CD4-positive, alpha-beta memory T cell (primary cell): ENCODE data around the gene KLHL10. TPM values are rescaled to one million over a fixed set of nuclear protein-coding genes. Genes with fewer than 3 reads are reported as not detected.

Experiments used
- CTCF ChIA-PET: fragments of 350-600 bp; sonication (Branson Sonifier 250); formaldehyde crosslinking; loops from one replicate; lab custom pipeline; 2021; ENCODE audit warnings: inconsistent platforms; ENCODE audit not compliant: partially characterized antibody; lab: Charles Lee
- POLR2A ChIA-PET: fragments of 350-600 bp; sonication (Branson Sonifier 250); formaldehyde crosslinking; loops from one replicate; lab custom pipeline; 2021; ENCODE audit not compliant: partially characterized antibody; lab: Charles Lee
- DNase-seq, 5 donors: peaks; one replicate each; pipeline versions ENCODE4 v3.0.0 to v3.0.0-alpha.2; 2020 to 2022; ENCODE audit warnings: mixed read lengths in 1 of 5
- H3K27ac ChIP-seq: one replicate; pipeline ENCODE4 v1.7.0; 2013; ENCODE audit warnings: low read depth, low read length
- H3K27me3 ChIP-seq: 2 replicates; pipeline ENCODE4 v1.7.0; 2013; ENCODE audit warnings: mild to moderate bottlenecking, low read length, moderate library complexity; ENCODE audit not compliant: insufficient read depth
- H3K36me3 ChIP-seq: 2 replicates; pipeline ENCODE4 v1.7.0; 2013; ENCODE audit warnings: mild to moderate bottlenecking, low read length, moderate library complexity; ENCODE audit not compliant: insufficient read depth
- H3K4me1 ChIP-seq: 2 replicates; pipeline ENCODE4 v1.7.0; 2013; ENCODE audit warnings: mild to moderate bottlenecking, low read length, moderate library complexity; ENCODE audit not compliant: insufficient read depth
- H3K4me3 ChIP-seq, 2 donors: one replicate each; pipeline ENCODE4 v1.7.0; 2013; ENCODE audit warnings: low read length in 2 of 2, mild to moderate bottlenecking in 1 of 2
- H3K9me3 ChIP-seq, 2 donors: one replicate each; pipeline ENCODE4 v1.7.0; 2013; ENCODE audit warnings: low read length in 2 of 2, control low read depth in 1 of 2; ENCODE audit not compliant: control insufficient read depth in 1 of 2
- H3K27ac Mint-ChIP-seq, 7 donors: one replicate each; pipeline ENCODE4 v1.8.0; 2020 to 2021; ENCODE audit warnings: mixed read lengths in 7 of 7, mild to moderate bottlenecking in 6 of 7, inconsistent platforms in 3 of 7, moderate library complexity in 3 of 7
- H3K27me3 Mint-ChIP-seq, 2 donors: one replicate each; pipeline ENCODE4 v1.8.0; 2020 to 2021; ENCODE audit warnings: mixed read lengths in 2 of 2
- H3K36me3 Mint-ChIP-seq, 2 donors: one replicate each; pipeline ENCODE4 v1.8.0; 2020 to 2021; ENCODE audit warnings: mixed read lengths in 2 of 2, inconsistent platforms in 1 of 2, mild to moderate bottlenecking in 1 of 2
- H3K4me1 Mint-ChIP-seq, 4 donors: one replicate each; pipeline ENCODE4 v1.8.0; 2020 to 2021; ENCODE audit warnings: mixed read lengths in 4 of 4, mild to moderate bottlenecking in 1 of 4
- H3K4me3 Mint-ChIP-seq, 8 donors: one replicate each; pipeline ENCODE4 v1.8.0; 2020 to 2021; ENCODE audit warnings: mixed read lengths in 8 of 8, mild to moderate bottlenecking in 7 of 8, moderate library complexity in 6 of 8, inconsistent platforms in 3 of 8
- H3K9me3 Mint-ChIP-seq, 8 donors: one replicate each; pipeline ENCODE4 v1.8.0; 2020 to 2021; ENCODE audit warnings: mixed read lengths in 8 of 8, mild to moderate bottlenecking in 5 of 8, inconsistent platforms in 3 of 8, moderate library complexity in 1 of 8
- intact Hi-C: fragments of 100-400 bp; cut with micrococcal nuclease; formaldehyde crosslinking; loops from one replicate; pipeline ENCODE4 v1.15.1; 2023
- polyA plus RNA-seq, 2 donors: library from polyadenylated mRNA; unstranded; fragments of 300-500 nt; fragmentation: Illumina TruSeq; gene quantifications; one replicate each; pipeline ENCODE4 v1.2.3, GENCODE V29; 2021
- total RNA-seq, 2 experiments: library from RNA; stranded (reverse); gene quantifications; one replicate each; pipeline ENCODE4 v1.2.3, GENCODE V29; 2021

KLHL10 gene
- total and polyA plus RNA-seq, 4 experiments from 2014 or later = not detected

DNA sequence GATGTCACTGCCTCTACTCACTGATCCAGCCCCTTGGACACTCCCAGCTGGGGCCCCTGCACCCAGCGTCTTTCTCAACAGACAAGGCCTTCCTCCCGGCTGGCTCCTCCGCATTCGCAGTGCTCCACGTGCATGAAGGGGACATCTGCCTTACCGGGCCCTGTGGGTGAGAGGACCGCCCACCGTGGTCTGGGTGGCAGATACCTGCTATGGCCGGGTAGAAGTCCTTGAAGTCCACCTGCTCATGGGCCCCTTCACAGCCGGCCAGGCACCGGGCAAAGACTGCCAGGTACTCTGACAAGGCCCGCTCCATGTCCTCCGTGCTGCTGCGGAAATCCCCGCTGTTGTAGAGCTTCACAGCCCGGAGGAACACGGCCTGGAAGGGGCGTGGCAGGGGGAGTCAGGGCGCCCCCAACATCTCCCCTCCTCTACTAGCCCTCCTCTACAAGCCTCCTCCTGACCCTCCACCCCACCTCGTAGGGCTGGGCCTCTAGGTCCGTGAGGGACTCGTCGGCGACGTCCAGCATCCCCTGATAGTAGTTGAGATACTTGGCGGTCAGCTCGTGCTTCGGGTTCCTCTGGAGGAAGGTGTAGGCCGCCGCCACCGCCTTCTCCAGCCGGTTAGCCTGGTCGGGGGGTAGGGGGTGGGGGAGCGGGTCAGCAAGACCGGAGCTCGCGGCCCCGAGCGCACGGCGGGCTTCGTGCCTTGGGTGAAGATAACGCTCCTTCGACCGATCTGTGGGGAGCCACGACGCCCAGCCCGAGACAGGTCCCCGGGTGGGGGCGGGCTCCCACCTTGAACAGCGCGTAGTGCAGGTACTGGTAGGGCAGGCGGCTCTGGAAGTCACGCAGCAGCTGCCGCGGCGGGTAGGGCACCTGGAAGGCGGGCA lies 26.7 kb upstream of the KLHL10 start:
- H3K4me3 Mint-ChIP-seq = peak overlapping the region; percentile 55 to 88 (median 74)
- peak overlapping the region in 2 of 7 donors; percentile 65 to 68 for H3K27ac Mint-ChIP-seq
- no peaks in the 10 kb centered on the region for H3K9me3 Mint-ChIP-seq
- Histone ChIP-seq H3K4me3 (peak overlapping the region in 1 of 2 donors; percentile 62), H3K9me3 (no peaks in the 10 kb centered on the region), H3K27ac (peak overlapping the region; percentile 45), H3K27me3 (no peaks in the 10 kb centered on the region), H3K4me1 (peaks cover 20% of the 10 kb centered on the region), H3K36me3 (no peaks in the 10 kb centered on the region)
- DNase-seq = no peak
- H3K36me3 Mint-ChIP-seq = peaks cover 0 to 5% of the 10 kb centered on the region in 2 donors
- intact Hi-C loops = loop anchor here (1.0 to 5.0 kb wide), 2 partner anchors 10 to 121 kb away; partner anchors contain the start of gene ODAD4
- no peaks in the 10 kb centered on the region for H3K27me3 Mint-ChIP-seq
- ChIA-PET POLR2A (interaction anchor here (0.9 to 3.8 kb wide), 12 partner anchors 9 to 206 kb away, joined by 3 to 25 read pairs (median 5); partner anchors contain the start of genes DNAJC7, EIF1, HAP1 and JUP), CTCF (interaction anchor here (1.0 to 3.9 kb wide), 13 partner anchors 10 to 155 kb away, joined by 3 to 35 read pairs (median 5); partner anchors contain the start of genes ACLY and JUP)
- H3K4me1 Mint-ChIP-seq = peaks cover 15 to 28% (median 20%) of the 10 kb centered on the region in 4 donors

DNA sequence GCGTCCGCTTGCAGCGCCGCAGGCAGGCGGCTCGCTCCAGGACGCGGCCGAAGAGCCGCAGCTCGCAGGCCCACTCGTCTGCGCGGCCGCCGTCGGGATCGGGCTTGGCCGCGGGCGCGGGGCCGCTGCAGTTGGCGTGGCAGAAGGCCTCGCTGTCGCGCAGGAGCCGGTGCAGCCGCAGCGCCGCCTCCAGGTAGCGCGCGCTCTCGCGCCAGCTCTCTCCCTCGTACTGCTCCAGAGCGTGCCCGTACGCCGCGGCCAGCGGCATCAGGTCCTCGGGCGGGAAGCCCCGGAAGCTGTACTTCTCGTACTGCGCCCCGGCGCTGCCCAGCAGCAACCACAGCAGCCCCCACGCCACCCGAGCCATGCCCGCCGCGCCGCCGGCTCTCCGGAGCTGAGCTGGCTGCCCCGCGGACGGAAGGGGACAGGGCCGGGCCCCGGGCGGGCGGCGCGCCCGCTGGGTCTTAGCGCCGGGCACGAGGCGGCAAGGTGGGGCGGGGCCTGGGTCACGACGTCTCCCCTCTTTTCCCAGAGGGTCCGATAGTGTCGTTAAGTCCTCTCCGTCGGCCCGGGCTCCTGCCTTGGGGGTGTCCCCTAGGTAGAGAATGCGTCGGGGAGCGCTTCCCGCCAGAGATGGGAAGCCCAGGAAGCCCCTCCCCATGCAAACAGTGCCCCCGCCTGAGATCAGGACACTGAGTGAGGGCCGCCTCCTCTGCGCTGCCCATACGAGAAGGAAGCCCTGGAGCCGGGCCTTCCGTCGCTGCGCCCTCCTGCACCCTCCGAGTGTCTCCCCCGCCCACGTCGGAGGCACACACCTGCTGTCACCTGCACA lies 25.9 kb upstream of the KLHL10 start, which contains the start of gene P3H4:
TSS of gene P3H4 (minus strand) at position 401 of the 832 bp plus-strand sequence. CDS start at position 367, 34 bp downstream.
- Mint-ChIP-seq H3K27me3 (no peaks in the 10 kb centered on the region), H3K4me3 (peak within 1 kb of the TSS; percentile 87 to 97 (median 92)), H3K9me3 (no peaks in the 10 kb centered on the region), H3K36me3 (peaks cover 0 to 5% of the 10 kb centered on the region in 2 donors), H3K27ac (peak within 1 kb of the TSS; percentile 57 to 94 (median 75)), H3K4me1 (peaks cover 14 to 28% (median 19%) of the 10 kb centered on the region in 4 donors)
- peaks cover 20% of the 10 kb centered on the region for H3K4me1 ChIP-seq
- POLR2A ChIA-PET = interaction anchor here (0.9 to 3.8 kb wide), 13 partner anchors 8 to 205 kb away, joined by 3 to 25 read pairs (median 4); partner anchors contain the start of genes DNAJC7, EIF1, HAP1 and JUP
- H3K4me3 ChIP-seq = peak within 1 kb of the TSS; percentile 47 to 62
- no peaks in the 10 kb centered on the region for H3K36me3 ChIP-seq
- CTCF ChIA-PET = interaction anchor here (1.0 to 3.9 kb wide), 13 partner anchors 11 to 154 kb away, joined by 3 to 35 read pairs (median 5); partner anchors contain the start of genes ACLY and JUP
- H3K9me3 ChIP-seq = no peaks in the 10 kb centered on the region
- peak; percentile 76 to 83 (median 80) for DNase-seq
- intact Hi-C loops = loop anchor here (1.0 to 5.0 kb wide), 2 partner anchors 10 to 121 kb away; partner anchors contain the start of gene ODAD4
- H3K27me3 ChIP-seq = no peaks in the 10 kb centered on the region
- H3K27ac ChIP-seq = peak within 1 kb of the TSS; percentile 45

DNA sequence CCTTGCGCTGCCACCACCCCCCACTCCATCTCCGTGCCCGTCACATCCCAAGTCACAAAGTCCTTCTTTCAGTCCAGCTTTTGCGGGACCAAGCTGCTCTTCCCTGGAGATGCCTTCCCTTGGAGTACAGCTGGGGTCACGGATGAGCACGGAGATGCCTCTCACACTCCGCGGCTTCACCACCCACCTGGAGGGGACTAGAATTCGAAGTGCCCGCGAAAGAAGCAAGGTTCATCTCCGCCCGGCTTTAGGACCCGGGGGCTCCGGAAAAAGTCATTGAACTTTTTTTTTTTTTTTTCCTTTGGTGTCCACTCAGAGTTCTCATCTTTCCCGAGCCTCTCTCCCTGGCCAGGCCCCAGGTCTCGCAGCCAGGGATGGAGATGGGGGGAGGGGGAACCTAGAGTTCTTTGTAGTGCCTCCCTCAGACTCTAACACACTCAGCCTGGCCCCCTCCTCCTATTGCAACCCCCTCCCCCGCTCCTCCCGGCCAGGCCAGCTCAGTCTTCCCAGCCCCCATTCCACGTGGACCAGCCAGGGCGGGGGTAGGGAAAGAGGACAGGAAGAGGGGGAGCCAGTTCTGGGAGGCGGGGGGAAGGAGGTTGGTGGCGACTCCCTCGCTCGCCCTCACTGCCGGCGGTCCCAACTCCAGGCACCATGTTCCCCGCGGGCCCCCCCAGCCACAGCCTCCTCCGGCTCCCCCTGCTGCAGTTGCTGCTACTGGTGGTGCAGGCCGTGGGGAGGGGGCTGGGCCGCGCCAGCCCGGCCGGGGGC lies 25.1 kb upstream of the KLHL10 start, which contains the start of gene FKBP10:
TSS of gene FKBP10 (plus strand) at position 624 of the 771 bp plus-strand sequence. CDS start at position 655, 31 bp downstream.
- H3K4me3 ChIP-seq = peak within 1 kb of the TSS; percentile 47 to 62
- CTCF ChIA-PET = interaction anchor here (0.8 to 3.9 kb wide), 8 partner anchors 12 to 153 kb away, joined by 3 to 35 read pairs (median 5); no protein-coding TSS in a partner anchor
- peaks cover 20% of the 10 kb centered on the region for H3K4me1 ChIP-seq
- no peaks in the 10 kb centered on the region for H3K27me3 ChIP-seq
- Mint-ChIP-seq H3K4me1 (peaks cover 14 to 28% (median 19%) of the 10 kb centered on the region in 4 donors), H3K4me3 (peak within 1 kb of the TSS; percentile 86 to 97 (median 92)), H3K9me3 (no peaks in the 10 kb centered on the region), H3K27ac (peak within 1 kb of the TSS; percentile 57 to 94 (median 75)), H3K27me3 (no peaks in the 10 kb centered on the region), H3K36me3 (peaks cover 0 to 5% of the 10 kb centered on the region in 2 donors)
- H3K27ac ChIP-seq = peak within 1 kb of the TSS; percentile 45
- intact Hi-C loops = loop anchor here (5.0 kb wide), 1 partner anchor 120 kb away; the partner anchor contains the start of gene ODAD4
- POLR2A ChIA-PET = interaction anchor here (1.1 to 3.8 kb wide), 6 partner anchors 10 to 123 kb away, joined by 3 to 25 read pairs (median 8); partner anchors contain the start of genes EIF1, KLHL11 and NT5C3B
- DNase-seq = peak; percentile 50 to 62 (median 53)
- H3K36me3 ChIP-seq = no peaks in the 10 kb centered on the region
- no peaks in the 10 kb centered on the region for H3K9me3 ChIP-seq

DNA sequence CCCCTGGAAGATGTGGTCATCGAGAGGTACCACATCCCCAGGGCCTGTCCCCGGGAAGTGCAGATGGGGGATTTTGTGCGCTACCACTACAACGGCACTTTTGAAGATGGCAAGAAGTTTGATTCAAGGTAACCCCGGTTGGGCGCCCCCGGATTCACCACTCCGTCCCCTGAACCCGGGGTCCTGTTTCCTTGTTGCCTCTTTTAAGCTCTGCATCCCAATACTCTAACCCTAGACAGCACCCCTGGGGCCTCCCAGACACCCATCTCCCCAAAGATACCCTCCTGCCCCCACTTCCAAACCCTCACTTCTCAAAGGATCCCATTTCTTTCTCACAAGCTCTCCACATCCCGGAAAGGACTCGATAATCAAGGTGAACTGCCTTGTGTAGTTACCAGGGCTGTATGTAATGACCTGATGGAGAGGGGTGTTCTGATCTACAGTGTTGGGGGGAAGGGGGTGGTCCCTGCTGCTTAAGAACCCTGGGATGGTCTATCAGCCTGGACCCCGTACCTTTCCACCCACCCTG lies 24.4 kb upstream of the KLHL10 start:
- Histone ChIP-seq H3K36me3 (no peaks in the 10 kb centered on the region), H3K4me1 (peaks cover 20% of the 10 kb centered on the region), H3K4me3 (no peak overlapping the region), H3K27ac (no peak overlapping the region), H3K27me3 (no peaks in the 10 kb centered on the region), H3K9me3 (no peaks in the 10 kb centered on the region)
- Mint-ChIP-seq H3K9me3 (no peaks in the 10 kb centered on the region), H3K36me3 (peaks cover 0 to 5% of the 10 kb centered on the region in 2 donors), H3K27me3 (no peaks in the 10 kb centered on the region), H3K27ac (peak overlapping the region in 2 of 7 donors; percentile 18 to 79), H3K4me3 (peak overlapping the region in 7 of 8 donors; percentile 26 to 84 (median 76)), H3K4me1 (peaks cover 14 to 28% (median 19%) of the 10 kb centered on the region in 4 donors)
- ChIA-PET POLR2A (interaction anchor here (1.4 to 3.8 kb wide), 2 partner anchors 9 to 51 kb away, joined by 3 to 25 read pairs; partner anchors contain the start of gene KLHL11), CTCF (interaction anchor here (0.8 kb wide), 1 partner anchor 76 kb away, joined by 3 read pairs; no protein-coding TSS in a partner anchor)
- intact Hi-C loops = loop anchor here (5.0 kb wide), 1 partner anchor 119 kb away; the partner anchor contains the start of gene ODAD4
- DNase-seq = no peak

DNA sequence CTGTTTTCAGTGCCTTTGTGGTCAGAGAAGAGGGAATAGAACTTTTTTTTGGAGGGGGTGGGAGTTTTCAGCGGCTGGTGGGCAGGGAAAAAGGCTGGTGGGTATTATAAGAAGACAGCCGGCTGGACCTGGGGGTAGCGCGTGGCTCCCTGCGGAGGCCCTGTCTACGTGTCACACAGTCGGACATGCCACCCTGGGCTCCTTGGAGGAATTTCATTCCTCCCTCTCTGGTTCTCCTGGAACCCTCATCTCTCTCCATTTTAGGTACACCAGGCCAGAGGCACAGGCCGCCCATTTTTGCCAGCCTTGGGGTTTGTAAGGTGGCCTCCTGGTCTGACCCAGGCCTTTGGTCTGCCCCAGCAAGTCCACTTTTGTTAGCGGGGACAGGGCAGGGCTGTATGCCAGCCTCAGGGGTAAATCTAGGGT lies 23.9 kb upstream of the KLHL10 start:
- peaks cover 20% of the 10 kb centered on the region for H3K4me1 ChIP-seq
- intact Hi-C loops = loop anchor here (5.0 kb wide), 1 partner anchor 119 kb away; the partner anchor contains the start of gene ODAD4
- no peak for DNase-seq
- H3K27ac Mint-ChIP-seq = peak overlapping the region in 1 of 7 donors; percentile 79
- ChIA-PET POLR2A (interaction anchor here (3.8 kb wide), 1 partner anchor 50 kb away, joined by 25 read pairs; the partner anchor contains the start of gene KLHL11), CTCF (no interaction called here)
- no peaks in the 10 kb centered on the region for H3K9me3 ChIP-seq
- H3K27ac ChIP-seq = no peak overlapping the region
- H3K36me3 ChIP-seq = no peaks in the 10 kb centered on the region
- no peaks in the 10 kb centered on the region for H3K27me3 Mint-ChIP-seq
- H3K4me3 Mint-ChIP-seq = peak overlapping the region in 5 of 8 donors; percentile 47 to 84 (median 66)
- no peaks in the 10 kb centered on the region for H3K9me3 Mint-ChIP-seq
- H3K36me3 Mint-ChIP-seq = peaks cover 0 to 5% of the 10 kb centered on the region in 2 donors
- H3K27me3 ChIP-seq = no peaks in the 10 kb centered on the region
- H3K4me1 Mint-ChIP-seq = peaks cover 14 to 28% (median 19%) of the 10 kb centered on the region in 4 donors
- H3K4me3 ChIP-seq = no peak overlapping the region
